B cell (primary cell): Measurements from ENCODE around the gene CCDC183.
"Not testable (repeated sequence)": the region's sequence is repeated elsewhere in the genome, so short reads cannot be mapped to it uniquely, and the experiment has no call there.

Experiments used
- EZH2 ChIP-seq: IDR thresholded peaks from 2 replicates; pipeline ENCODE4 v1.6.1; 2012; ENCODE audit warnings: borderline replicate concordance, low read depth, mild to moderate bottlenecking, moderate library complexity, low read length; ENCODE audit not compliant: insufficient read depth, poor library complexity, severe bottlenecking
- TF ChIP-seq, protein P1 (sequence below): fragments of 200-600 bp; IDR thresholded peaks from one replicate; pipeline ENCODE4 v1.8.0; 2022; ENCODE audit warnings: antibody characterized with exemption, mild to moderate bottlenecking

DNA sequence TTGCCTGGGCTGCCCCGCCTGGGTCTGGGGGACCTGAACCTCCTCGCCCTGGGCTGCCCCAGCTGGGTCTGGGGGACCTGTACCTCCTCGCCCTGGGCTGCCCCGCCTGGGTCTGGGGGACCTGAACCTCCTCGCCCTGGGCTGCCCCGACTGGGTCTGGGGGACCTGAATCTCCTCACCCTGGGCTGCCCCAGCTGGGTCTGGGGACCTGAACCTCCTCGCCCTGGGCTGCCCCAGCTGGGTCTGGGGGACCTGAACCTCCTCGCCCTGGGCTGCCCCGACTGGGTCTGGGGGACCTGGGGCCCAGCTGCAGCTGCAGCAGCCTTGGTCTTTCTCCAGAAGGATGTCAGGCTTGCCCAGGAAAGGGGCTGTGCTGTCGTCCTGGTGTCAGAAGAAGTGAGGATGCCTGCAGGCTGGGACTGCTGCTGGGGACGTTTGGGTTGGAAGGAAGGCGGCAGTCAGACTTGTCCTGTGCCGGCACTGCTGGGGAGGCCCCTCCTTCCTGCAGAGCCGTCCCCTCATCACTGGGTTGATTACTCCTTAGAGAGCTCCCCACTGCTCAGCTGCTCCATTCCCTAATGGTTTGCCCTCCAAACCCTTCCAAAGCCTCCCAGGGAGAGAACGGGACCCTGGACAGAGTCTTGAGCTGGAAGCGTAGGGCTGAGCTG, 37.4 kb downstream of the CCDC183 start:
- TF ChIP-seq, protein P1, sequence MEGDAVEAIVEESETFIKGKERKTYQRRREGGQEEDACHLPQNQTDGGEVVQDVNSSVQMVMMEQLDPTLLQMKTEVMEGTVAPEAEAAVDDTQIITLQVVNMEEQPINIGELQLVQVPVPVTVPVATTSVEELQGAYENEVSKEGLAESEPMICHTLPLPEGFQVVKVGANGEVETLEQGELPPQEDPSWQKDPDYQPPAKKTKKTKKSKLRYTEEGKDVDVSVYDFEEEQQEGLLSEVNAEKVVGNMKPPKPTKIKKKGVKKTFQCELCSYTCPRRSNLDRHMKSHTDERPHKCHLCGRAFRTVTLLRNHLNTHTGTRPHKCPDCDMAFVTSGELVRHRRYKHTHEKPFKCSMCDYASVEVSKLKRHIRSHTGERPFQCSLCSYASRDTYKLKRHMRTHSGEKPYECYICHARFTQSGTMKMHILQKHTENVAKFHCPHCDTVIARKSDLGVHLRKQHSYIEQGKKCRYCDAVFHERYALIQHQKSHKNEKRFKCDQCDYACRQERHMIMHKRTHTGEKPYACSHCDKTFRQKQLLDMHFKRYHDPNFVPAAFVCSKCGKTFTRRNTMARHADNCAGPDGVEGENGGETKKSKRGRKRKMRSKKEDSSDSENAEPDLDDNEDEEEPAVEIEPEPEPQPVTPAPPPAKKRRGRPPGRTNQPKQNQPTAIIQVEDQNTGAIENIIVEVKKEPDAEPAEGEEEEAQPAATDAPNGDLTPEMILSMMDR, result not testable (repeated sequence)
- TF ChIP-seq EZH2, result not testable (repeated sequence)
